H1 (cell line): ENCODE results near the gene PIAS2. TPM values are rescaled to one million over a fixed set of nuclear protein-coding genes. Genes with fewer than 3 reads are reported as not detected.

ENCODE experiments used
- BRCA1 ChIP-seq: IDR thresholded peaks from 2 replicates; pipeline ENCODE4 v1.6.1; 2012; ENCODE audit warnings: low read depth, low read length, improper control_type of control experiment
- CHD7 ChIP-seq: fragments of 300-600 bp; sonication (generic); IDR thresholded peaks from 2 replicates; pipeline ENCODE4 v1.7.1; 2012; ENCODE audit warnings: low read length, moderate library complexity, mild to moderate bottlenecking, inconsistent platforms; ENCODE audit not compliant: insufficient replicate concordance
- CTCF ChIP-seq, 3 experiments: IDR thresholded peaks; 1 replicate in 2 of 3; 2 replicates in 1 of 3; pipeline versions ENCODE4 v1.5.1 to v1.6.1; 2011; ENCODE audit warnings: low read length in 3 of 3, mild to moderate bottlenecking in 3 of 3, inconsistent platforms in 2 of 3, low read depth in 1 of 3, moderate library complexity in 1 of 3; ENCODE audit not compliant: insufficient read depth in 1 of 3; ENCODE audit errors: control extremely low read depth in 1 of 3
- E2F6 ChIP-seq: IDR thresholded peaks from 2 replicates; pipeline ENCODE4 v1.6.1; 2012; ENCODE audit warnings: inconsistent platforms
- EP300 ChIP-seq, 2 experiments: IDR thresholded peaks; 1 replicate in 1 of 2; 2 replicates in 1 of 2; pipeline ENCODE4 v1.6.1; 2011 to 2012; ENCODE audit warnings: low read depth in 2 of 2, low read length in 2 of 2, mild to moderate bottlenecking in 2 of 2, borderline replicate concordance in 1 of 2, inconsistent platforms in 1 of 2, moderate library complexity in 1 of 2
- MAFK ChIP-seq: IDR thresholded peaks from 2 replicates; pipeline ENCODE4 v1.6.1; 2012; ENCODE audit warnings: low read depth, mild to moderate bottlenecking, improper control_type of control experiment, low read length
- SRF ChIP-seq: IDR thresholded peaks from 2 replicates; pipeline ENCODE4 v1.6.1; 2011; ENCODE audit warnings: mild to moderate bottlenecking, low read depth, low read length, moderate library complexity
- TBP ChIP-seq: IDR thresholded peaks from 2 replicates; pipeline ENCODE4 v1.6.1; 2011; ENCODE audit warnings: low read depth, low read length, improper control_type of control experiment
- polyA plus RNA-seq, 7 experiments: library from polyadenylated mRNA; depleted of rRNA in 3 of 7; stranded (reverse) in 5 of 7; unstranded in 2 of 7; fragments of >200 nt in 5 of 7; fragments of 200-250 nt in 2 of 7; gene quantifications; 1 replicate in 5 of 7; 2 replicates in 1 of 7; 4 replicates in 1 of 7; pipeline versions ENCODE4 v1.2.1 to v1.2.3, GENCODE V29; 2011 to 2013; ENCODE audit warnings: missing spikeins in 2 of 7, mixed read lengths in 2 of 7
- total RNA-seq: library from RNA; stranded (reverse); fragmentation: NEBNext Ultra II Directional; extraction: Animal tissue kit (Norgen Biotek cat#: 25700); gene quantifications from 2 replicates; pipeline ENCODE4 v1.2.1, GENCODE V29; 2021

Gene PIAS2
- total and polyA plus RNA-seq, 2 of the 8 experiments (the other 6 are each of a cell fraction or from before 2014, with no cell fraction given): 20.1 to 53.9 TPM

- no peak for TF ChIP-seq CHD7
- no peak for TF ChIP-seq EP300 (IDR thresholded peaks at IDR 0.05; ENCODE audit: borderline replicate concordance in 1 of 2, low read depth in 2 of 2, low read length in 2 of 2)
- no peak for TF ChIP-seq TBP
- TF ChIP-seq MAFK: no peak
- no peak for TF ChIP-seq BRCA1
- no peak for TF ChIP-seq SRF
- no peak for TF ChIP-seq E2F6
- no peak for TF ChIP-seq CTCF (IDR thresholded peaks at IDR 0.05; ENCODE audit: control extremely low read depth in 1 of 3, insufficient read depth in 1 of 3, low read depth in 1 of 3, low read length in 3 of 3)
Observed at GRCh38 chr18:46893360-46893759, 23.9 kb downstream of the PIAS2 start (continued).
